GM10266 (cell line): ENCODE measurements around the gene JMJD6.

Experiments
- DNase-seq: peaks from one replicate; pipeline ENCODE4 v3.0.0; 2012; ENCODE audit errors: extremely low spot score
- TF ChIP-seq, protein P1 (sequence below): IDR thresholded peaks from 2 replicates; pipeline ENCODE4 v1.5.1; 2012; ENCODE audit warnings: mild to moderate bottlenecking, low read depth; ENCODE audit not compliant: control insufficient read depth, insufficient read depth; ENCODE audit errors: missing control alignments

The JMJD6 gene

DNA sequence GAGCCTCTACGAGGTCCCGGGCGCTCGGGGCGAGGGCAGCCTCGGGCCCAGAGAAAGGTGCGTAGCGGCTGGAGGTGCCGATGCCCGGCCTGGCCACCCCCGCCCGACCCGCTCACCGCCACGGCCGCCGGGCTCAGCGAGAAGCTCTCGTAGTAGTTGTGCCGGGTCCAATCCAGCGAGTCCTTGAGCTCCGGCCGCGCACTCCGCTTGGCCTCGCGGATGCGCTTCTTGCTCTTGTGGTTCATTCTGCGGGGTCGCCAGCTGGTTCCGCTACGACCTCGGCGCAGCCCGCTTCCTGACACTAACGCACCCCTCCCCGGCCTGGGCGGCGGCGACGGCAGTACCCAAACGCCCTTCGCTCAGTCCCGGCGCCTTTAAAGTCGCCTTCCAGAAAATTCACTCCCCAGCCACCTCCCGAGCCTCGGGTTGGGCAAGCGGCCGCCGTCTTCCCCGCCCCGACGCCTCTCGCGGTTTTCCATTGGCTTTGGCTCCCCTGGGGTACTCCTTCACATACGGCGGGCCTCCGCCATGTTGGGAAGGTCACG is at the start of gene JMJD6:
TSS of gene JMJD6 (minus strand) at position 376 of the 545 bp plus-strand sequence. CDS start at position 245, 131 bp downstream.
- TF ChIP-seq, protein P1, sequence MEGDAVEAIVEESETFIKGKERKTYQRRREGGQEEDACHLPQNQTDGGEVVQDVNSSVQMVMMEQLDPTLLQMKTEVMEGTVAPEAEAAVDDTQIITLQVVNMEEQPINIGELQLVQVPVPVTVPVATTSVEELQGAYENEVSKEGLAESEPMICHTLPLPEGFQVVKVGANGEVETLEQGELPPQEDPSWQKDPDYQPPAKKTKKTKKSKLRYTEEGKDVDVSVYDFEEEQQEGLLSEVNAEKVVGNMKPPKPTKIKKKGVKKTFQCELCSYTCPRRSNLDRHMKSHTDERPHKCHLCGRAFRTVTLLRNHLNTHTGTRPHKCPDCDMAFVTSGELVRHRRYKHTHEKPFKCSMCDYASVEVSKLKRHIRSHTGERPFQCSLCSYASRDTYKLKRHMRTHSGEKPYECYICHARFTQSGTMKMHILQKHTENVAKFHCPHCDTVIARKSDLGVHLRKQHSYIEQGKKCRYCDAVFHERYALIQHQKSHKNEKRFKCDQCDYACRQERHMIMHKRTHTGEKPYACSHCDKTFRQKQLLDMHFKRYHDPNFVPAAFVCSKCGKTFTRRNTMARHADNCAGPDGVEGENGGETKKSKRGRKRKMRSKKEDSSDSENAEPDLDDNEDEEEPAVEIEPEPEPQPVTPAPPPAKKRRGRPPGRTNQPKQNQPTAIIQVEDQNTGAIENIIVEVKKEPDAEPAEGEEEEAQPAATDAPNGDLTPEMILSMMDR: no peak
- peak; percentile 96 for DNase-seq

DNA sequence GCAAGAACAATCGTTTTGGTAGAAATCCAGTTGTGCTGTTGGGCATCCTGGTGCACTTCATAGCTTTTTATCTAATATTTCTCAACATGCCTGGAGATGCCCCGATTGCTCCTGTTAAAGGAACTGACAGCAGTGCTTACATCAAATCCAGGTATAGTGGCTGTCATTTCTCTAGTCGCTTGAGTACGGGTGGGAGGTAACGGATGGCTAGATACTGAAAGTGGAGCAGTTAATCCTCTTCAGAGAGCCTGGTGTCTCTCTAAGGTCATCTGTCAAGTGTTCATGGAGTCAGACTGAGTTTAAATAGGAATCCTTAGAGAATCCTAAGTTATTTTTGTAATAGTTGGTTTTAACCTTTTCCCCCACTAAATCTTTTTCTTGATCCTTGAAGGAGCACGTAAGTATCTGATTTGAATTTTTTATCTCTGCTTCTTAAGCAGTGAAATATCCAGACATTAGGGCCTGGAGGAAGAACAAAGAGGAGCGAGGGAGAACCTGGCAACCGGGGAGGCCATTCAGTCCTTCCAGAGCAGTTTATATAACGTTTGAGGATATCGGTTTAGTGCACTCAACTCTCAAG is 48.7 kb upstream of the JMJD6 start:
- DNase-seq: no peak
- TF ChIP-seq, protein P1: no peak

DNA sequence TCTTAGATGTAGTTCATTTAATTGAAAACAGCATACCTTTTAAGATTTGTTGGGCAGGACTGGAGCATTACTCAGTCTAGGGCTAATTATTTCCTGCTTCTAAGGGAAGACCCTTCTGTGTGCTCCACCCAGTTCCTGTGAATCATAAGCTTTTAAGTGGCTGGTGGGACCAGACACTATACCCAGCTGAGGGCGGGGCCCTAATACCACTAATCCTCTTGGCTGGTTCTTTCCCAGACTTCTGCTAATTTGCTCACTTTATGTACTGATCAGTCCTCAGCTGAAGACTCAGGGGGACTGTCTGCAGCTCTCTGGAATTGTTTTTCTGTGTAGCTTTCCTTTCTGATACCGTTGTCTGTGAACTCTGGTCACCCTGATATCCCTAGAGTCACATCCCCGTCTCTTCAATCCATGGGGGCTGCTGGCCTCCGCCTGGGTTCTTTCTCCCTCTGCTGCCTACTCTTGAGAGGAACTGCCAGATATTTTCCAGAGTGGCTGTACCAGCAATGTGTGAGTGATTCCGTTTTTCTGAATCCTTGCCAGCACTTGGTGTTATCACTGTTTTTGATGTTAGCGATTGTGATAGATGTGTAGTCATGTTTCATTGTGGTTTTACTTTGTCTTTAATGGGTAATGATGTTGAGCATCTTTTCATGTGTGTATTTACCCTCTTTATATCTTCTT is 46.6 kb upstream of the JMJD6 start:
- no peak for DNase-seq
- TF ChIP-seq, protein P1: no peak

DNA sequence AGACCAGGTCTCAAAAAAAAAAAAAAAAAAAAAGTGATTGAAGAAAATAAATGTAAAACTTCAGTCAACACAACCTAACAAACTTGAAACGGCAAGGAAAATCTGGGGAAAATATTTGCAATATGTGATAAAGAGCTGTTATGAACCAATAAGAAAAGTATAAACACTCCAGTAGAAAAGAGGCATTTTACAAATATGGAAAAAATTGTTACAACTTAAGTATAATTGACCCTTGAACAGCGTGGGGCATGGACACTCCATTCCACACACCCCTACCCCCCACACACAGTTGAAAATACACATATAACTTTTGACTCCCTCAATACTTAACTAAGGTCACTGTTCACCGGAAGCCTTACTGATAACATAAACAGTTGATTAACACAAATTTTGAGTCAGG is 32.2 kb upstream of the JMJD6 start:
- no peak for DNase-seq
- TF ChIP-seq, protein P1: no peak

DNA sequence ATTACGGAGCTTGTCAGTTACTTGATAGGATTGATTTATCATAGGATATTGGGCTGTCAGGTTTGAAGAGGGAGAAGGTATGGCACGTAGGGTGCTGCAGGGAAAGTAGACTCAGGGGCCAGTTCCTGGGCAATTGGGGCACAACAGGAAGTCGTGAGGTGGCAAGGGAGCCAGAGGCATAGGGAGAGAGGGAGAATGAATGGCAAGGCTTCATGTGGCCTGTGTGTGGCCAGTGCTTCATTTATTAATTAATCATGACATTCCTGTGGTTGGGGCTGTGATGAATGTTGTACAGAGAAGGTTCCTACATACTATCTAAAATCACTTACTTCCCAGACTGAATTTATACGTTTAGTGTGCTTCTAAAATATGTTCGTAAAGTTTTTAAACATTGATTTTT is 30.9 kb upstream of the JMJD6 start:
- TF ChIP-seq, protein P1: no peak
- no peak for DNase-seq

DNA sequence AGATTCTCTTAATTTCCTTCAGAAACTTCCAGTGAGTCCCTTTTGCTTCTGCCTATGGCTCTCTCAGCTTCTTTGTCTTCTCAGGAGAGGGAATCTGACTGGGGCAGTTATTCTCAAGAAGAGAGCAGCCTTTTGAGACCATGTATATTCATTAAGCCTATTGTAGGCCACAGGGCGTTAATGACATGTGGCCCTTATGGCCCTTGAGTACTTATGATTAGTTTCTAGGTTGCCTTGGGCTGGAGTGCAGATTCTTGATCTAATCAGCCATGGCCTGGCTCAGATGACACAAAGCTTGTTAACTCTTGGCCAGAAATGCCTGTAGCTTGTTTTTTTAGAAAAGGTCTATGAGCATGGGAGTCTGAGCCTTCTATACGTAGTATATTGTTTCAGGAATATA is 28.9 kb upstream of the JMJD6 start:
- DNase-seq: no peak
- TF ChIP-seq, protein P1: no peak
